Measurements from ENCODE around the gene PLXNA4. TPM values are rescaled to one million over a fixed set of nuclear protein-coding genes. Genes with fewer than 3 reads are reported as not detected.

The PLXNA4 gene
- total and polyA plus RNA-seq, 2 donors (not counting 1 experiment from before 2014, with no cell fraction given) = not detected

DNA sequence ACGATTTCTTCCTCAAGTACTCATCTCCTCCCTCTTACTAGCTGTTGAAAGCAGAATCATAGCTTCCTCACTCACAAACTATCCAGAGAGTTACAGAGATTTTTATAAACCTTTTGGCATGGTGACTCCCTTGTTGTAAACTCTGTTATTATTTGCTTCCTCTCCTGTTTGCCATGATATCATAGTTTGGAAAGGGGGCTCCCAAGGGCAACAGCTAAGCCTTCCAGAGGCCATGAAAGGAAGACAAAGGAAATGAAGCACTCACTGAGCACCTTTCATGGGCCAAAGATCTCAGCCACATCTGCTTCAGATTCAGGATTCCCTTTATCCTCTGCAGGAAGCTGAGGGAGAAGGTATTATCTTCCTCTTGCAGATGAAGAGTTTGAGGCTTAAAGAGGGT is 484.6 kb downstream of the PLXNA4 start:
- intact Hi-C loops (cut with micrococcal nuclease) = no loop called here
- Histone ChIP-seq H3K27me3 (replicated peaks in 1 of 4; ENCODE audit: control extremely low read depth in 1 of 4, control insufficient read depth in 3 of 4, insufficient read depth in 4 of 4, low read length in 3 of 4) (no peaks in the 10 kb centered on the region), H3K4me3 (ENCODE audit: control extremely low read depth in 1 of 5, extremely low read depth in 1 of 5, insufficient read depth in 1 of 5, low read depth in 2 of 5, low read length in 4 of 5) (no peak overlapping the region), H3K79me2 (ENCODE audit: control insufficient read depth, insufficient read depth, low read length) (no peaks in the 10 kb centered on the region), H3K36me3 (replicated peaks in 1 of 2; ENCODE audit: control extremely low read depth in 1 of 2, control insufficient read depth in 1 of 2, extremely low read depth in 1 of 2, insufficient read depth in 2 of 2, low read length in 1 of 2) (no peaks in the 10 kb centered on the region), H3K4me1 (ENCODE audit: control insufficient read depth in 2 of 2, insufficient read depth in 2 of 2, low read length in 2 of 2) (no peaks in the 10 kb centered on the region), H3K9me3 (ENCODE audit: control extremely low read depth in 1 of 3, control insufficient read depth in 2 of 3, insufficient read depth in 1 of 3, low read length in 2 of 3) (peaks cover 0 to 5% (median 0%) of the 10 kb centered on the region in 3 donors), H2AFZ (ENCODE audit: insufficient read depth, low read depth, low read length, poor library complexity, severe bottlenecking) (no peak overlapping the region), H3K9ac (ENCODE audit: low read length) (no peak overlapping the region), H4K20me1 (ENCODE audit: control insufficient read depth, insufficient read depth, low read length, poor library complexity, severe bottlenecking) (no peaks in the 10 kb centered on the region), H3K4me2 (replicated peaks; ENCODE audit: low read depth, low read length, poor library complexity, severe bottlenecking) (no peak overlapping the region), H3K27ac (ENCODE audit: low read length in 2 of 2) (no peak overlapping the region)
- ChIA-PET CTCF (no interaction called here), POLR2A (no interaction called here)
- Mint-ChIP-seq H3K27me3 (peaks cover 8% of the 10 kb centered on the region), H3K27ac (no peak overlapping the region), H3K9me3 (ENCODE audit: insufficient read depth) (no peaks in the 10 kb centered on the region), H3K4me1 (no peaks in the 10 kb centered on the region), H3K4me3 (no peak overlapping the region)
- no peak for DNase-seq
- TF ChIP-seq CTCF (IDR thresholded peaks at IDR 0.05) = no peak
- TF ChIP-seq EZH2 (IDR thresholded peaks at IDR 0.05; ENCODE audit: borderline replicate concordance, insufficient read depth, low read depth, low read length, poor library complexity, severe bottlenecking) = no peak
- WGBS (ENCODE audit: insufficient coverage) = 78% methylated on average over 1 of the region's 1 CpG
- no peak for ATAC-seq (ENCODE audit: low read depth)

- Mint-ChIP-seq H3K9me3 (ENCODE audit: insufficient read depth) (no peaks in the 10 kb centered on the region), H3K27ac (no peak overlapping the region), H3K27me3 (peaks cover 8% of the 10 kb centered on the region), H3K4me1 (no peaks in the 10 kb centered on the region), H3K4me3 (no peak overlapping the region)
- Histone ChIP-seq H3K4me1 (ENCODE audit: control insufficient read depth in 2 of 2, insufficient read depth in 2 of 2, low read length in 2 of 2) (no peaks in the 10 kb centered on the region), H3K4me3 (ENCODE audit: control extremely low read depth in 1 of 5, extremely low read depth in 1 of 5, insufficient read depth in 1 of 5, low read depth in 2 of 5, low read length in 4 of 5) (no peak overlapping the region), H3K27me3 (replicated peaks in 1 of 4; ENCODE audit: control extremely low read depth in 1 of 4, control insufficient read depth in 3 of 4, insufficient read depth in 4 of 4, low read length in 3 of 4) (no peaks in the 10 kb centered on the region), H4K20me1 (ENCODE audit: control insufficient read depth, insufficient read depth, low read length, poor library complexity, severe bottlenecking) (no peaks in the 10 kb centered on the region), H3K9ac (ENCODE audit: low read length) (no peak overlapping the region), H3K9me3 (ENCODE audit: control extremely low read depth in 1 of 3, control insufficient read depth in 2 of 3, insufficient read depth in 1 of 3, low read length in 2 of 3) (peaks cover 0 to 5% (median 0%) of the 10 kb centered on the region in 3 donors), H3K27ac (ENCODE audit: low read length in 2 of 2) (no peak overlapping the region), H3K4me2 (replicated peaks; ENCODE audit: low read depth, low read length, poor library complexity, severe bottlenecking) (no peak overlapping the region), H3K79me2 (ENCODE audit: control insufficient read depth, insufficient read depth, low read length) (no peaks in the 10 kb centered on the region), H2AFZ (ENCODE audit: insufficient read depth, low read depth, low read length, poor library complexity, severe bottlenecking) (no peak overlapping the region), H3K36me3 (replicated peaks in 1 of 2; ENCODE audit: control extremely low read depth in 1 of 2, control insufficient read depth in 1 of 2, extremely low read depth in 1 of 2, insufficient read depth in 2 of 2, low read length in 1 of 2) (no peaks in the 10 kb centered on the region)
- POLR2A ChIA-PET = no interaction called here
- DNase-seq = no peak
- intact Hi-C loops (cut with micrococcal nuclease) = no loop called here
- CTCF ChIA-PET = no interaction called here
- ATAC-seq (ENCODE audit: low read depth) = no peak
- WGBS (ENCODE audit: insufficient coverage) = 60% methylated on average over 1 of the region's 4 CpGs
- TF ChIP-seq CTCF (IDR thresholded peaks at IDR 0.05) (no peak), EZH2 (IDR thresholded peaks at IDR 0.05; ENCODE audit: borderline replicate concordance, insufficient read depth, low read depth, low read length, poor library complexity, severe bottlenecking) (no peak)
Measured at GRCh38 chr7:132090444-132090843, 485.8 kb downstream of the PLXNA4 start.

Measured in B cell (primary cell).